ENCODE data around the gene SIL1. TPM values are rescaled to one million over a fixed set of nuclear protein-coding genes. Genes with fewer than 3 reads are reported as not detected.

Gene SIL1
- total and polyA plus RNA-seq, 9 of the 15 experiments (the other 6 are each of a cell fraction or from before 2014, with no cell fraction given) = 1.3 to 30.5 (median 18.1) TPM

DNA sequence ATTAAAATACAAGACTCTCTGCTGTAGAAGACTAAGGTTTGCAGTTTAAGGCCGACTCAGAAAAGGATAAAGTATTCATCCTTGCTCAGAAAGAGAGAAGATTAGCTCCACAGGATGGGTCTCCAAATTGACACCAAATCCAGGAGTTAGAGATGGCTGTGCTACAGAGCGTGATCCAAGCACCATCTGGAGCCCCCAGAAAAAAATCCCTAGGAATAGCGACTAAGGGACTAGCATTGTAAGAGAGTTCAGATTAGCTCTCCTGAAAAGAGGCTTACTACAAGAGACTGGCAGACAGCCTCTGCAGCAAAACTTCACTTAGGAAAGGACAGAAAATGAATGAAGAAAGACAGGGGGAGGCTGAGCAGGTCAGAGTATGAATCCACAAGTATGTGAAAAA lies 3.7 kb downstream of the SIL1 start:
- no peak overlapping the region for H2AFZ ChIP-seq (ENCODE audit: low read depth, low read length)
- intact Hi-C loops (cut with micrococcal nuclease) (no loop called here), in situ Hi-C loops (cut with MboI) (no loop called here)
- FAIRE-seq = no peak
- H3K4me3 ChIP-seq = no peak overlapping the region
- no peaks in the 10 kb centered on the region for H3K9me1 ChIP-seq (ENCODE audit: control insufficient read depth, insufficient read depth, low read length)
- H3K36me3 ChIP-seq (ENCODE audit: control insufficient read depth, insufficient read depth, low read length) = peaks cover 8% of the 10 kb centered on the region
- BruUV-seq (replicated peaks) = no TSS peak
- H3K4me1 ChIP-seq (replicated peaks in 1 of 2; ENCODE audit: control insufficient read depth in 2 of 2, insufficient read depth in 2 of 2, low read length in 2 of 2) = peaks cover 7 to 9% of the 10 kb centered on the region in 2 experiments; a peak in 3 of 5 replicates
- no peak for ATAC-seq
- H4K20me1 ChIP-seq (replicated peaks; ENCODE audit: control insufficient read depth, insufficient read depth, low read length) = 0 out of 2 replicates have a peak, but pooled peaks cover 3% of the 10 kb centered on the region
- DNase-seq (ENCODE audit: extremely low read depth in 1 of 4, low spot score in 3 of 4) = no peak
- no peak for TF ChIP-seq GABPB1 (CRISPR knock-in tag; IDR thresholded peaks at IDR 0.05)
- TF ChIP-seq NFATC3 (IDR thresholded peaks at IDR 0.05) = no peak
- ChIA-PET POLR2A (no interaction called here), CTCF (ENCODE audit: low intra/inter-chr PET ratio) (interaction anchor here (0.6 kb wide), 1 partner anchor 1536 kb away, joined by 3 read pairs; no protein-coding TSS in a partner anchor)
- peaks cover 20% of the 10 kb centered on the region for H3K79me2 ChIP-seq (ENCODE audit: control insufficient read depth, insufficient read depth, low read length)
- 88% methylated on average over 3 of the region's 3 CpGs for WGBS (ENCODE audit: insufficient coverage, low coverage, missing lambda C conversion rate)
- no peak overlapping the region for H3K9ac ChIP-seq (ENCODE audit: insufficient read depth in 1 of 2, low read depth in 2 of 2, low read length in 2 of 2)
- H3K27ac ChIP-seq (ENCODE audit: extremely low read depth, low read depth, low read length) = no peak overlapping the region
- H3K9me3 ChIP-seq (replicated peaks; ENCODE audit: control insufficient read depth, insufficient read depth, low read depth, low read length) = no peaks in the 10 kb centered on the region
- H3K4me2 ChIP-seq (ENCODE audit: insufficient read depth, low read length) = no peak overlapping the region
- H3K27me3 ChIP-seq (ENCODE audit: control insufficient read depth in 2 of 2, insufficient read depth in 2 of 2, low read length in 2 of 2) = no peaks in the 10 kb centered on the region

DNA sequence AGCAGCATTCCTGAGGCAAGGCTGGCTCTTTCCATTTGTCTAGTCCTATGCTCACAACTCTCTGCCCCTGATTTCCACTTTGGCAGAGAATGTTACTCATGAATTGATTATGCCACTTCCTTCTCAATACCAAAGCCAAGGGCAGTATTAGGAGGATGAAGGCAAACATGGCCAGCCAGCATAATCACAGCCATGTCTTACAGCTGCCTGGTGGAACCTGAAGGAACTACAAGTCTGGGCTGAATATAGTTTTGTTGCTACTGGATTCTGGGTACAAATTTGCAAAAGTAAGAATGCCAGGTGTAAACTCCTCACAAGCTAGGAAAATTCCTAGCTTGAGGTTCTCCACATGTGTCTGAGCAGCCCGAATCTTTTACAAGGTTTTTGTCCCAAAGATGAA lies 4.2 kb downstream of the SIL1 start:
- H3K4me3 ChIP-seq = no peak overlapping the region
- peaks cover 9% of the 10 kb centered on the region in 2 experiments; a peak in 4 of 5 replicates for H3K4me1 ChIP-seq (replicated peaks in 1 of 2; ENCODE audit: control insufficient read depth in 2 of 2, insufficient read depth in 2 of 2, low read length in 2 of 2)
- FAIRE-seq (peak; percentile 71), ATAC-seq (peak; percentile 33), DNase-seq (ENCODE audit: extremely low read depth in 1 of 4, low spot score in 3 of 4) (peak in 1 of 4 experiments; percentile 44)
- TF ChIP-seq GATAD2A (IDR thresholded peaks at IDR 0.05) (no peak), RAD21 (CRISPR knock-in tag; conservative IDR thresholded peaks at IDR 0.05 in 1 of 2, IDR thresholded peaks at IDR 0.05 in 1 of 2) (peak in 1 of 2 experiments; percentile 26; a peak in 1 of 4 replicates)
- TF ChIP-seq, protein P1, sequence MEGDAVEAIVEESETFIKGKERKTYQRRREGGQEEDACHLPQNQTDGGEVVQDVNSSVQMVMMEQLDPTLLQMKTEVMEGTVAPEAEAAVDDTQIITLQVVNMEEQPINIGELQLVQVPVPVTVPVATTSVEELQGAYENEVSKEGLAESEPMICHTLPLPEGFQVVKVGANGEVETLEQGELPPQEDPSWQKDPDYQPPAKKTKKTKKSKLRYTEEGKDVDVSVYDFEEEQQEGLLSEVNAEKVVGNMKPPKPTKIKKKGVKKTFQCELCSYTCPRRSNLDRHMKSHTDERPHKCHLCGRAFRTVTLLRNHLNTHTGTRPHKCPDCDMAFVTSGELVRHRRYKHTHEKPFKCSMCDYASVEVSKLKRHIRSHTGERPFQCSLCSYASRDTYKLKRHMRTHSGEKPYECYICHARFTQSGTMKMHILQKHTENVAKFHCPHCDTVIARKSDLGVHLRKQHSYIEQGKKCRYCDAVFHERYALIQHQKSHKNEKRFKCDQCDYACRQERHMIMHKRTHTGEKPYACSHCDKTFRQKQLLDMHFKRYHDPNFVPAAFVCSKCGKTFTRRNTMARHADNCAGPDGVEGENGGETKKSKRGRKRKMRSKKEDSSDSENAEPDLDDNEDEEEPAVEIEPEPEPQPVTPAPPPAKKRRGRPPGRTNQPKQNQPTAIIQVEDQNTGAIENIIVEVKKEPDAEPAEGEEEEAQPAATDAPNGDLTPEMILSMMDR (IDR thresholded peaks at IDR 0.05 in 2 of 3, conservative IDR thresholded peaks at IDR 0.05 in 1 of 3; ENCODE audit: insufficient read depth in 2 of 3, low read depth in 1 of 3, low read length in 3 of 3) = peak; percentile 37 to 53 (median 42); a peak in 4 of 6 replicates
- TF ChIP-seq, protein P2, sequence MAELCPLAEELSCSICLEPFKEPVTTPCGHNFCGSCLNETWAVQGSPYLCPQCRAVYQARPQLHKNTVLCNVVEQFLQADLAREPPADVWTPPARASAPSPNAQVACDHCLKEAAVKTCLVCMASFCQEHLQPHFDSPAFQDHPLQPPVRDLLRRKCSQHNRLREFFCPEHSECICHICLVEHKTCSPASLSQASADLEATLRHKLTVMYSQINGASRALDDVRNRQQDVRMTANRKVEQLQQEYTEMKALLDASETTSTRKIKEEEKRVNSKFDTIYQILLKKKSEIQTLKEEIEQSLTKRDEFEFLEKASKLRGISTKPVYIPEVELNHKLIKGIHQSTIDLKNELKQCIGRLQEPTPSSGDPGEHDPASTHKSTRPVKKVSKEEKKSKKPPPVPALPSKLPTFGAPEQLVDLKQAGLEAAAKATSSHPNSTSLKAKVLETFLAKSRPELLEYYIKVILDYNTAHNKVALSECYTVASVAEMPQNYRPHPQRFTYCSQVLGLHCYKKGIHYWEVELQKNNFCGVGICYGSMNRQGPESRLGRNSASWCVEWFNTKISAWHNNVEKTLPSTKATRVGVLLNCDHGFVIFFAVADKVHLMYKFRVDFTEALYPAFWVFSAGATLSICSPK (IDR thresholded peaks at IDR 0.05; ENCODE audit: borderline replicate concordance) = no peak
- peaks cover 6% of the 10 kb centered on the region for H4K20me1 ChIP-seq (replicated peaks; ENCODE audit: control insufficient read depth, insufficient read depth, low read length)
- H3K9me1 ChIP-seq (ENCODE audit: control insufficient read depth, insufficient read depth, low read length) = no peaks in the 10 kb centered on the region
- peaks cover 20% of the 10 kb centered on the region for H3K79me2 ChIP-seq (ENCODE audit: control insufficient read depth, insufficient read depth, low read length)
- 8% methylated on average over 1 of the region's 1 CpG for WGBS (ENCODE audit: insufficient coverage, low coverage, missing lambda C conversion rate)
- H3K9me3 ChIP-seq (replicated peaks; ENCODE audit: control insufficient read depth, insufficient read depth, low read depth, low read length) = no peaks in the 10 kb centered on the region
- ChIA-PET CTCF (ENCODE audit: low intra/inter-chr PET ratio) (no interaction called here), POLR2A (no interaction called here)
- H3K9ac ChIP-seq (ENCODE audit: insufficient read depth in 1 of 2, low read depth in 2 of 2, low read length in 2 of 2) = no peak overlapping the region
- H3K36me3 ChIP-seq (ENCODE audit: control insufficient read depth, insufficient read depth, low read length) = peaks cover 8% of the 10 kb centered on the region
- no TSS peak for BruUV-seq (replicated peaks)
- no peak overlapping the region for H3K27ac ChIP-seq (ENCODE audit: extremely low read depth, low read depth, low read length)
- H3K4me2 ChIP-seq (ENCODE audit: insufficient read depth, low read length) = no peak overlapping the region
- H3K27me3 ChIP-seq (ENCODE audit: control insufficient read depth in 2 of 2, insufficient read depth in 2 of 2, low read length in 2 of 2) = no peaks in the 10 kb centered on the region
- intact Hi-C loops (cut with micrococcal nuclease) = no loop called here
- H2AFZ ChIP-seq (ENCODE audit: low read depth, low read length) = no peak overlapping the region
- in situ Hi-C loops (cut with MboI) = no loop called here
